CD8-positive, alpha-beta memory T cell (primary cell): ENCODE measurements around the gene FECH. TPM values are rescaled to one million over a fixed set of nuclear protein-coding genes. Genes with fewer than 3 reads are reported as not detected.

Experiments
- CTCF ChIA-PET: fragments of 350-600 bp; sonication (Branson Sonifier 250); formaldehyde crosslinking; loops from one replicate; lab custom pipeline; 2021; ENCODE audit warnings: antibody characterized with exemption; lab: Charles Lee
- POLR2A ChIA-PET: fragments of 350-600 bp; sonication (Branson Sonifier 250); formaldehyde crosslinking; loops from one replicate; lab custom pipeline; 2021; ENCODE audit warnings: antibody characterized with exemption; lab: Charles Lee
- DNase-seq, 5 donors: peaks; one replicate each; pipeline versions ENCODE4 v3.0.0 to v3.0.0-alpha.2; 2020 to 2022; ENCODE audit warnings: mixed read lengths in 1 of 5
- H3K27ac ChIP-seq: one replicate; pipeline ENCODE4 v1.7.0; 2013; ENCODE audit warnings: low read depth, mild to moderate bottlenecking, low read length, moderate library complexity
- H3K27me3 ChIP-seq: 2 replicates; pipeline ENCODE4 v1.7.0; 2013; ENCODE audit warnings: low read length, mild to moderate bottlenecking; ENCODE audit not compliant: insufficient read depth, poor library complexity, severe bottlenecking
- H3K36me3 ChIP-seq: 2 replicates; pipeline ENCODE4 v1.7.0; 2013; ENCODE audit warnings: mild to moderate bottlenecking, low read length, moderate library complexity; ENCODE audit not compliant: insufficient read depth
- H3K4me1 ChIP-seq: 2 replicates; pipeline ENCODE4 v1.7.0; 2013; ENCODE audit warnings: mild to moderate bottlenecking, low read length, moderate library complexity; ENCODE audit not compliant: insufficient read depth
- H3K4me3 ChIP-seq: 2 replicates; pipeline ENCODE4 v1.7.0; 2013; ENCODE audit warnings: mild to moderate bottlenecking, low read length
- H3K9me3 ChIP-seq: 2 replicates; pipeline ENCODE4 v1.7.0; 2013; ENCODE audit warnings: mild to moderate bottlenecking, low read length
- H3K27ac Mint-ChIP-seq, 8 donors: one replicate each; pipeline ENCODE4 v1.8.0; 2020 to 2021; ENCODE audit warnings: mixed read lengths in 8 of 8, mild to moderate bottlenecking in 6 of 8, inconsistent platforms in 3 of 8, moderate library complexity in 3 of 8
- H3K27me3 Mint-ChIP-seq, 2 donors: one replicate each; pipeline ENCODE4 v1.8.0; 2020 to 2021; ENCODE audit warnings: mixed read lengths in 2 of 2, mild to moderate bottlenecking in 1 of 2, moderate library complexity in 1 of 2
- H3K36me3 Mint-ChIP-seq, 3 donors: one replicate each; pipeline ENCODE4 v1.8.0; 2020 to 2021; ENCODE audit warnings: mixed read lengths in 3 of 3, inconsistent platforms in 1 of 3, mild to moderate bottlenecking in 1 of 3
- H3K4me1 Mint-ChIP-seq, 3 donors: one replicate each; pipeline ENCODE4 v1.8.0; 2020 to 2021; ENCODE audit warnings: mixed read lengths in 3 of 3, inconsistent platforms in 1 of 3, mild to moderate bottlenecking in 1 of 3
- H3K4me3 Mint-ChIP-seq, 7 donors: one replicate each; pipeline ENCODE4 v1.8.0; 2020 to 2021; ENCODE audit warnings: mixed read lengths in 7 of 7, mild to moderate bottlenecking in 6 of 7, moderate library complexity in 4 of 7, inconsistent platforms in 2 of 7
- H3K9me3 Mint-ChIP-seq, 5 donors: one replicate each; pipeline ENCODE4 v1.8.0; 2020 to 2022; ENCODE audit warnings: mixed read lengths in 5 of 5, mild to moderate bottlenecking in 3 of 5, moderate library complexity in 2 of 5, inconsistent platforms in 1 of 5
- polyA plus RNA-seq: library from polyadenylated mRNA; unstranded; fragments of 300-500 nt; fragmentation: Illumina TruSeq; gene quantifications from one replicate; pipeline ENCODE4 v1.2.3, GENCODE V29; 2021
- total RNA-seq, 2 experiments: library from RNA; stranded (reverse); gene quantifications; one replicate each; pipeline ENCODE4 v1.2.3, GENCODE V29; 2021

FECH gene
- total and polyA plus RNA-seq, 3 experiments from 2014 or later, result 22.0 to 34.9 (median 31.5) TPM

- no peak overlapping the region for H3K27ac Mint-ChIP-seq
- ChIA-PET CTCF (interaction anchor here (1.0 kb wide), 1 partner anchor 14 kb away, joined by 3 read pairs; no protein-coding TSS in a partner anchor), POLR2A (no interaction called here)
- Histone ChIP-seq H3K36me3 (no peaks in the 10 kb centered on the region), H3K4me3 (no peak overlapping the region), H3K27me3 (no peaks in the 10 kb centered on the region), H3K9me3 (no peaks in the 10 kb centered on the region), H3K4me1 (peaks cover 17% of the 10 kb centered on the region), H3K27ac (no peak overlapping the region)
- peaks cover 0 to 2% (median 0%) of the 10 kb centered on the region in 3 donors for H3K36me3 Mint-ChIP-seq
- H3K9me3 Mint-ChIP-seq, result no peaks in the 10 kb centered on the region
- peak overlapping the region in 1 of 7 donors; percentile 64 for H3K4me3 Mint-ChIP-seq
- no peak for DNase-seq
- H3K27me3 Mint-ChIP-seq, result no peaks in the 10 kb centered on the region
- peaks cover 20 to 26% (median 25%) of the 10 kb centered on the region in 3 donors for H3K4me1 Mint-ChIP-seq
Measured at GRCh38 chr18:57589161-57589560, 2.7 kb upstream of the FECH start.

GRCh38 chr18:57587098-57587661 is 678 bp upstream of the FECH start:
- H3K27ac Mint-ChIP-seq, result peak overlapping the region in 7 of 8 donors; percentile 21 to 89 (median 74)
- Histone ChIP-seq H3K27me3 (no peaks in the 10 kb centered on the region), H3K4me1 (peaks cover 17% of the 10 kb centered on the region), H3K9me3 (no peaks in the 10 kb centered on the region), H3K27ac (no peak overlapping the region), H3K4me3 (peak overlapping the region; percentile 78), H3K36me3 (no peaks in the 10 kb centered on the region)
- no peaks in the 10 kb centered on the region for H3K27me3 Mint-ChIP-seq
- peak overlapping the region; percentile 85 to 95 (median 88) for H3K4me3 Mint-ChIP-seq
- peaks cover 0 to 7% (median 0%) of the 10 kb centered on the region in 3 donors for H3K36me3 Mint-ChIP-seq
- H3K9me3 Mint-ChIP-seq, result no peaks in the 10 kb centered on the region
- CTCF ChIA-PET, result no interaction called here
- H3K4me1 Mint-ChIP-seq, result peaks cover 21 to 34% (median 32%) of the 10 kb centered on the region in 3 donors
- DNase-seq, result no peak
- POLR2A ChIA-PET, result no interaction called here

GRCh38 chr18:57585855-57586250 is 649 bp downstream of the FECH start:
- Mint-ChIP-seq H3K4me3 (peak overlapping the region; percentile 86 to 95 (median 88)), H3K4me1 (peaks cover 27 to 45% (median 42%) of the 10 kb centered on the region in 3 donors), H3K9me3 (no peaks in the 10 kb centered on the region), H3K27ac (peak overlapping the region in 6 of 8 donors; percentile 24 to 74 (median 68)), H3K36me3 (peaks cover 3 to 12% (median 4%) of the 10 kb centered on the region in 3 donors), H3K27me3 (no peaks in the 10 kb centered on the region)
- Histone ChIP-seq H3K27ac (peak overlapping the region; percentile 58), H3K9me3 (no peaks in the 10 kb centered on the region), H3K4me3 (peak overlapping the region; percentile 78), H3K27me3 (no peaks in the 10 kb centered on the region), H3K36me3 (no peaks in the 10 kb centered on the region), H3K4me1 (peaks cover 17% of the 10 kb centered on the region)
- DNase-seq, result no peak
- POLR2A ChIA-PET, result no interaction called here
- CTCF ChIA-PET, result no interaction called here

- peak overlapping the region in 6 of 8 donors; percentile 24 to 74 (median 68) for H3K27ac Mint-ChIP-seq
- Histone ChIP-seq H3K4me3 (peak overlapping the region; percentile 78), H3K36me3 (no peaks in the 10 kb centered on the region), H3K4me1 (peaks cover 17% of the 10 kb centered on the region), H3K27me3 (no peaks in the 10 kb centered on the region), H3K9me3 (no peaks in the 10 kb centered on the region), H3K27ac (peak overlapping the region; percentile 58)
- peak overlapping the region; percentile 86 to 95 (median 88) for H3K4me3 Mint-ChIP-seq
- no peaks in the 10 kb centered on the region for H3K27me3 Mint-ChIP-seq
- DNase-seq, result no peak
- POLR2A ChIA-PET, result no interaction called here
- CTCF ChIA-PET, result no interaction called here
- peaks cover 30 to 50% (median 46%) of the 10 kb centered on the region in 3 donors for H3K4me1 Mint-ChIP-seq
- H3K36me3 Mint-ChIP-seq, result peaks cover 3 to 13% (median 4%) of the 10 kb centered on the region in 3 donors
- no peaks in the 10 kb centered on the region for H3K9me3 Mint-ChIP-seq
Measured at GRCh38 chr18:57585421-57585820, 1.1 kb downstream of the FECH start.

GRCh38 chr18:57584444-57584843 is 2.1 kb downstream of the FECH start:
- POLR2A ChIA-PET, result no interaction called here
- CTCF ChIA-PET, result no interaction called here
- Histone ChIP-seq H3K4me3 (no peak overlapping the region), H3K4me1 (peaks cover 17% of the 10 kb centered on the region), H3K36me3 (no peaks in the 10 kb centered on the region), H3K27me3 (no peaks in the 10 kb centered on the region), H3K27ac (no peak overlapping the region), H3K9me3 (no peaks in the 10 kb centered on the region)
- H3K4me3 Mint-ChIP-seq, result peak overlapping the region; percentile 27 to 88 (median 76)
- peak overlapping the region in 2 of 8 donors; percentile 62 to 73 for H3K27ac Mint-ChIP-seq
- H3K4me1 Mint-ChIP-seq, result peaks cover 37 to 59% (median 52%) of the 10 kb centered on the region in 3 donors
- H3K27me3 Mint-ChIP-seq, result no peaks in the 10 kb centered on the region
- peaks cover 3 to 21% (median 4%) of the 10 kb centered on the region in 3 donors for H3K36me3 Mint-ChIP-seq
- H3K9me3 Mint-ChIP-seq, result no peaks in the 10 kb centered on the region
- DNase-seq, result no peak

GRCh38 chr18:57583297-57583835 is 3.1 kb downstream of the FECH start:
- peaks cover 37 to 61% (median 52%) of the 10 kb centered on the region in 3 donors for H3K4me1 Mint-ChIP-seq
- CTCF ChIA-PET, result no interaction called here
- Histone ChIP-seq H3K4me3 (no peak overlapping the region), H3K4me1 (peaks cover 17% of the 10 kb centered on the region), H3K36me3 (no peaks in the 10 kb centered on the region), H3K27me3 (no peaks in the 10 kb centered on the region), H3K27ac (peak overlapping the region; percentile 57), H3K9me3 (no peaks in the 10 kb centered on the region)
- peak overlapping the region in 1 of 7 donors; percentile 3 for H3K4me3 Mint-ChIP-seq
- POLR2A ChIA-PET, result no interaction called here
- H3K27me3 Mint-ChIP-seq, result no peaks in the 10 kb centered on the region
- H3K27ac Mint-ChIP-seq, result no peak overlapping the region
- no peak for DNase-seq
- peaks cover 3 to 25% (median 4%) of the 10 kb centered on the region in 3 donors for H3K36me3 Mint-ChIP-seq
- H3K9me3 Mint-ChIP-seq, result no peaks in the 10 kb centered on the region

GRCh38 chr18:57581301-57581934 is 5.1 kb downstream of the FECH start:
- peaks cover 2% of the 10 kb centered on the region for H3K36me3 ChIP-seq
- POLR2A ChIA-PET, result no interaction called here
- peaks cover 35 to 57% (median 48%) of the 10 kb centered on the region in 3 donors for H3K4me1 Mint-ChIP-seq
- no peak overlapping the region for H3K27ac ChIP-seq
- peak overlapping the region in 2 of 7 donors; percentile 31 to 63 for H3K4me3 Mint-ChIP-seq
- DNase-seq, result peak in 1 of 5 donors; percentile 20
- H3K36me3 Mint-ChIP-seq, result peaks cover 4 to 42% (median 9%) of the 10 kb centered on the region in 3 donors
- CTCF ChIA-PET, result interaction anchor here (0.7 kb wide), 1 partner anchor 20 kb away, joined by 3 read pairs; no protein-coding TSS in a partner anchor
- H3K27me3 ChIP-seq, result no peaks in the 10 kb centered on the region
- H3K9me3 ChIP-seq, result no peaks in the 10 kb centered on the region
- no peaks in the 10 kb centered on the region for H3K27me3 Mint-ChIP-seq
- H3K27ac Mint-ChIP-seq, result peak overlapping the region in 5 of 8 donors; percentile 19 to 83 (median 58)
- H3K4me3 ChIP-seq, result no peak overlapping the region
- peaks cover 11% of the 10 kb centered on the region for H3K4me1 ChIP-seq
- H3K9me3 Mint-ChIP-seq, result no peaks in the 10 kb centered on the region

- no peak for DNase-seq
- no peaks in the 10 kb centered on the region for H3K9me3 ChIP-seq
- POLR2A ChIA-PET, result no interaction called here
- Mint-ChIP-seq H3K4me3 (no peak overlapping the region), H3K4me1 (peaks cover 26 to 43% (median 34%) of the 10 kb centered on the region in 3 donors), H3K9me3 (no peaks in the 10 kb centered on the region), H3K27ac (no peak overlapping the region), H3K27me3 (no peaks in the 10 kb centered on the region), H3K36me3 (peaks cover 4 to 55% (median 12%) of the 10 kb centered on the region in 3 donors)
- H3K4me1 ChIP-seq, result no peaks in the 10 kb centered on the region
- H3K4me3 ChIP-seq, result no peak overlapping the region
- H3K36me3 ChIP-seq, result peaks cover 6% of the 10 kb centered on the region
- H3K27ac ChIP-seq, result no peak overlapping the region
- CTCF ChIA-PET, result no interaction called here
- no peaks in the 10 kb centered on the region for H3K27me3 ChIP-seq
Measured at GRCh38 chr18:57579934-57580333, 6.6 kb downstream of the FECH start.
